B cell (primary cell): Measurements from ENCODE around the gene DMXL2.

ENCODE experiments used
- CTCF ChIP-seq: fragments of 200-600 bp; IDR thresholded peaks from one replicate; pipeline ENCODE4 v1.8.0; 2022; ENCODE audit warnings: antibody characterized with exemption, mild to moderate bottlenecking
- EZH2 ChIP-seq: IDR thresholded peaks from 2 replicates; pipeline ENCODE4 v1.6.1; 2012; ENCODE audit warnings: borderline replicate concordance, low read depth, mild to moderate bottlenecking, moderate library complexity, low read length; ENCODE audit not compliant: insufficient read depth, poor library complexity, severe bottlenecking

GRCh38 chr15:51625236-51625635, 2.7 kb upstream of the DMXL2 start:
- TF ChIP-seq CTCF (no peak), EZH2 (no peak)
